WTC11 (cell line): ENCODE results near the gene SCGB1D4. TPM values are rescaled to one million over a fixed set of nuclear protein-coding genes. Genes with fewer than 3 reads are reported as not detected.

Source experiments
- ATAC-seq: fragments of 200-7000 bp; cut with Tn5 transposase; 2 replicates; pipeline ENCODE4 v1.10.0; 2021; ENCODE audit warnings: mild to moderate bottlenecking, moderate library complexity
- CTCF ChIA-PET: fragments of 300-600 bp; sonication (Branson Sonifier 250); formaldehyde crosslinking; loops from one replicate; lab custom pipeline; 2021; ENCODE audit warnings: antibody characterized with exemption; lab: Charles Lee
- POLR2A ChIA-PET: fragments of 350-600 bp; sonication (Branson Sonifier 250); formaldehyde crosslinking; loops from one replicate; lab custom pipeline; 2021; ENCODE audit warnings: antibody characterized with exemption; lab: Charles Lee
- DNase-seq: peaks from one replicate; pipeline ENCODE4 v3.0.0; 2021; ENCODE audit warnings: low spot score
- H3K27ac Mint-ChIP-seq: 2 replicates; pipeline ENCODE4 v1.8.0; 2021; ENCODE audit warnings: mixed read lengths
- H3K27me3 Mint-ChIP-seq: 2 replicates; pipeline ENCODE4 v1.8.0; 2021; ENCODE audit warnings: low read depth, mild to moderate bottlenecking, moderate library complexity, mixed read lengths
- H3K36me3 Mint-ChIP-seq: 2 replicates; pipeline ENCODE4 v1.8.0; 2021; ENCODE audit warnings: mixed read lengths
- H3K4me1 Mint-ChIP-seq: 2 replicates; pipeline ENCODE4 v1.8.0; 2022; ENCODE audit warnings: mixed read lengths
- H3K4me3 Mint-ChIP-seq: 2 replicates; pipeline ENCODE4 v1.8.0; 2021; ENCODE audit warnings: mild to moderate bottlenecking, moderate library complexity, mixed read lengths
- H3K9me3 Mint-ChIP-seq: 2 replicates; pipeline ENCODE4 v1.8.0; 2021; ENCODE audit warnings: mixed read lengths
- CREB1 ChIP-seq: sonication (generic); formaldehyde crosslinking; IDR thresholded peaks from 2 replicates; pipeline ENCODE4 v1.8.0; 2023; ENCODE audit warnings: mild to moderate bottlenecking, missing genetic modification reagents
- FOXP1 ChIP-seq: sonication (generic); formaldehyde crosslinking; IDR thresholded peaks from 2 replicates; pipeline ENCODE4 v1.8.0; 2022; ENCODE audit warnings: missing genetic modification reagents, mild to moderate bottlenecking, moderate library complexity, borderline replicate concordance
- GABPB1 ChIP-seq: sonication (generic); formaldehyde crosslinking; IDR thresholded peaks from 2 replicates; pipeline ENCODE4 v1.8.1; 2023; ENCODE audit warnings: mild to moderate bottlenecking, missing genetic modification reagents
- IRF1 ChIP-seq: sonication (generic); formaldehyde crosslinking; IDR thresholded peaks from 2 replicates; pipeline ENCODE4 v1.8.0; 2023; ENCODE audit warnings: missing genetic modification reagents
- NR2C2 ChIP-seq: sonication (generic); formaldehyde crosslinking; IDR thresholded peaks from 2 replicates; pipeline ENCODE4 v1.8.0; 2022; ENCODE audit warnings: mild to moderate bottlenecking, missing genetic modification reagents
- RELA ChIP-seq: sonication (generic); formaldehyde crosslinking; IDR thresholded peaks from 2 replicates; pipeline ENCODE4 v1.8.1; 2022; ENCODE audit warnings: missing genetic modification reagents, mild to moderate bottlenecking, borderline replicate concordance
- TCF7 ChIP-seq: sonication (generic); formaldehyde crosslinking; IDR thresholded peaks from 2 replicates; pipeline ENCODE4 v1.8.0; 2022; ENCODE audit warnings: mild to moderate bottlenecking, low read depth, missing genetic modification reagents, moderate library complexity
- TEAD4 ChIP-seq: sonication (generic); formaldehyde crosslinking; IDR thresholded peaks from 2 replicates; pipeline ENCODE4 v1.8.0; 2022; ENCODE audit warnings: mild to moderate bottlenecking, missing genetic modification reagents
- ZBTB21 ChIP-seq: sonication (generic); formaldehyde crosslinking; IDR thresholded peaks from 2 replicates; pipeline ENCODE4 v1.8.1; 2023; ENCODE audit warnings: mild to moderate bottlenecking, missing genetic modification reagents, borderline replicate concordance
- ZNF121 ChIP-seq: sonication (generic); formaldehyde crosslinking; IDR thresholded peaks from 2 replicates; pipeline ENCODE4 v1.8.0; 2023; ENCODE audit warnings: missing genetic modification reagents
- total RNA-seq: library from RNA; stranded (reverse); gene quantifications from 3 replicates; pipeline ENCODE4 v1.2.3, GENCODE V29; 2021
- TF ChIP-seq, protein P1 (sequence below): sonication (generic); formaldehyde crosslinking; IDR thresholded peaks from 2 replicates; pipeline ENCODE4 v1.8.0; 2023; ENCODE audit warnings: missing genetic modification reagents, mild to moderate bottlenecking, borderline replicate concordance
- TF ChIP-seq, protein P2 (sequence below): sonication (generic); formaldehyde crosslinking; conservative IDR thresholded peaks from 2 replicates; pipeline ENCODE4 v1.8.1; 2023; ENCODE audit warnings: mild to moderate bottlenecking, low read depth, missing genetic modification reagents, moderate library complexity
- TF ChIP-seq, protein P3 (sequence below): sonication (generic); formaldehyde crosslinking; IDR thresholded peaks from 2 replicates; pipeline ENCODE4 v1.8.0; 2022; ENCODE audit warnings: mild to moderate bottlenecking, missing genetic modification reagents
- TF ChIP-seq, protein P4 (sequence below): sonication (generic); formaldehyde crosslinking; IDR thresholded peaks from 2 replicates; pipeline ENCODE4 v1.8.1; 2022; ENCODE audit warnings: mild to moderate bottlenecking, missing genetic modification reagents, moderate library complexity, borderline replicate concordance
- TF ChIP-seq, protein P5 (sequence below): sonication (generic); formaldehyde crosslinking; IDR thresholded peaks from 2 replicates; pipeline ENCODE4 v1.8.1; 2022; ENCODE audit warnings: low read depth, mild to moderate bottlenecking, moderate library complexity, missing genetic modification reagents, borderline replicate concordance

SCGB1D4 gene
- total RNA-seq, 1 experiment from 2014 or later = not detected

DNA sequence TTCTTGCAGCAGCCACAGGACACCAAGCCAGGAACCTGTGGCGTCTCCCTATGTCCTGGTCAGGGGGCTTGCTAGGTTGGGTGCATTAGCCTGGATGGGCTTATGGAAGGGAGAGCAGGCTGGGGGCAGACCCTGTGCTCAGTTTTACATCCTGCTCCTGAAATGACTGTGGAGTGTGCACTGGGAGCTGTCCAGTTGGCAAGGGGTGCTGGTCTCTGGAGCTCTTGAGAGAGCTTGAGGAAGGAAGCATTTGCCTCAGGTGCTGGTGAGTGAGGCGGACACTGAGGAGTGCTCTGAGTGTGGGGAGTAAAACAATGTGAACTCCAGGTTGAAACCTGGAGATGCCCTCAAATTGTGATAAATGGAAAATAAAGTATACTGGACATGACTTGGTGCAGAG is 3.4 kb downstream of the SCGB1D4 start:
- no peak overlapping the region for H3K27ac Mint-ChIP-seq
- peaks cover 12% of the 10 kb centered on the region for H3K27me3 Mint-ChIP-seq
- peaks cover 4% of the 10 kb centered on the region; the same call in 1 of the 2 replicates for H3K9me3 Mint-ChIP-seq
- H3K36me3 Mint-ChIP-seq = no peaks in the 10 kb centered on the region
- H3K4me3 Mint-ChIP-seq = no peak overlapping the region
- CTCF ChIA-PET = no interaction called here
- peak; percentile 58 for DNase-seq
- POLR2A ChIA-PET = no interaction called here
- H3K4me1 Mint-ChIP-seq = no peaks in the 10 kb centered on the region
- TF ChIP-seq, protein P1, sequence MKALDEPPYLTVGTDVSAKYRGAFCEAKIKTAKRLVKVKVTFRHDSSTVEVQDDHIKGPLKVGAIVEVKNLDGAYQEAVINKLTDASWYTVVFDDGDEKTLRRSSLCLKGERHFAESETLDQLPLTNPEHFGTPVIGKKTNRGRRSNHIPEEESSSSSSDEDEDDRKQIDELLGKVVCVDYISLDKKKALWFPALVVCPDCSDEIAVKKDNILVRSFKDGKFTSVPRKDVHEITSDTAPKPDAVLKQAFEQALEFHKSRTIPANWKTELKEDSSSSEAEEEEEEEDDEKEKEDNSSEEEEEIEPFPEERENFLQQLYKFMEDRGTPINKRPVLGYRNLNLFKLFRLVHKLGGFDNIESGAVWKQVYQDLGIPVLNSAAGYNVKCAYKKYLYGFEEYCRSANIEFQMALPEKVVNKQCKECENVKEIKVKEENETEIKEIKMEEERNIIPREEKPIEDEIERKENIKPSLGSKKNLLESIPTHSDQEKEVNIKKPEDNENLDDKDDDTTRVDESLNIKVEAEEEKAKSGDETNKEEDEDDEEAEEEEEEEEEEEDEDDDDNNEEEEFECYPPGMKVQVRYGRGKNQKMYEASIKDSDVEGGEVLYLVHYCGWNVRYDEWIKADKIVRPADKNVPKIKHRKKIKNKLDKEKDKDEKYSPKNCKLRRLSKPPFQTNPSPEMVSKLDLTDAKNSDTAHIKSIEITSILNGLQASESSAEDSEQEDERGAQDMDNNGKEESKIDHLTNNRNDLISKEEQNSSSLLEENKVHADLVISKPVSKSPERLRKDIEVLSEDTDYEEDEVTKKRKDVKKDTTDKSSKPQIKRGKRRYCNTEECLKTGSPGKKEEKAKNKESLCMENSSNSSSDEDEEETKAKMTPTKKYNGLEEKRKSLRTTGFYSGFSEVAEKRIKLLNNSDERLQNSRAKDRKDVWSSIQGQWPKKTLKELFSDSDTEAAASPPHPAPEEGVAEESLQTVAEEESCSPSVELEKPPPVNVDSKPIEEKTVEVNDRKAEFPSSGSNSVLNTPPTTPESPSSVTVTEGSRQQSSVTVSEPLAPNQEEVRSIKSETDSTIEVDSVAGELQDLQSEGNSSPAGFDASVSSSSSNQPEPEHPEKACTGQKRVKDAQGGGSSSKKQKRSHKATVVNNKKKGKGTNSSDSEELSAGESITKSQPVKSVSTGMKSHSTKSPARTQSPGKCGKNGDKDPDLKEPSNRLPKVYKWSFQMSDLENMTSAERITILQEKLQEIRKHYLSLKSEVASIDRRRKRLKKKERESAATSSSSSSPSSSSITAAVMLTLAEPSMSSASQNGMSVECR (CRISPR knock-in tag) = peak; percentile 36; the same call in 1 of the 2 replicates
- no peak for TF ChIP-seq CREB1 (CRISPR knock-in tag)
- TF ChIP-seq, all 79 proteins: peak for 1
- ATAC-seq = peak; percentile 60

- no peak for DNase-seq
- TF ChIP-seq TCF7 (CRISPR knock-in tag) (no peak), FOXP1 (no peak), ZNF121 (CRISPR knock-in tag) (no peak), ZBTB21 (CRISPR knock-in tag) (no peak), RELA (no peak)
- TF ChIP-seq, protein P2, sequence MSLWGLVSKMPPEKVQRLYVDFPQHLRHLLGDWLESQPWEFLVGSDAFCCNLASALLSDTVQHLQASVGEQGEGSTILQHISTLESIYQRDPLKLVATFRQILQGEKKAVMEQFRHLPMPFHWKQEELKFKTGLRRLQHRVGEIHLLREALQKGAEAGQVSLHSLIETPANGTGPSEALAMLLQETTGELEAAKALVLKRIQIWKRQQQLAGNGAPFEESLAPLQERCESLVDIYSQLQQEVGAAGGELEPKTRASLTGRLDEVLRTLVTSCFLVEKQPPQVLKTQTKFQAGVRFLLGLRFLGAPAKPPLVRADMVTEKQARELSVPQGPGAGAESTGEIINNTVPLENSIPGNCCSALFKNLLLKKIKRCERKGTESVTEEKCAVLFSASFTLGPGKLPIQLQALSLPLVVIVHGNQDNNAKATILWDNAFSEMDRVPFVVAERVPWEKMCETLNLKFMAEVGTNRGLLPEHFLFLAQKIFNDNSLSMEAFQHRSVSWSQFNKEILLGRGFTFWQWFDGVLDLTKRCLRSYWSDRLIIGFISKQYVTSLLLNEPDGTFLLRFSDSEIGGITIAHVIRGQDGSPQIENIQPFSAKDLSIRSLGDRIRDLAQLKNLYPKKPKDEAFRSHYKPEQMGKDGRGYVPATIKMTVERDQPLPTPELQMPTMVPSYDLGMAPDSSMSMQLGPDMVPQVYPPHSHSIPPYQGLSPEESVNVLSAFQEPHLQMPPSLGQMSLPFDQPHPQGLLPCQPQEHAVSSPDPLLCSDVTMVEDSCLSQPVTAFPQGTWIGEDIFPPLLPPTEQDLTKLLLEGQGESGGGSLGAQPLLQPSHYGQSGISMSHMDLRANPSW (CRISPR knock-in tag) = no peak
- no peak overlapping the region for H3K4me3 Mint-ChIP-seq
- ChIA-PET CTCF (no interaction called here), POLR2A (no interaction called here)
- peaks cover 43% of the 10 kb centered on the region for H3K9me3 Mint-ChIP-seq
- H3K36me3 Mint-ChIP-seq = peaks cover 23% of the 10 kb centered on the region
- peaks cover 4% of the 10 kb centered on the region; the same call in 1 of the 2 replicates for H3K27me3 Mint-ChIP-seq
- no peak for ATAC-seq
- 0 out of 2 replicates have a peak, but pooled peaks cover 3% of the 10 kb centered on the region for H3K4me1 Mint-ChIP-seq
- no peak overlapping the region for H3K27ac Mint-ChIP-seq
Observed at GRCh38 chr11:62280452-62280851, 18.4 kb downstream of the SCGB1D4 start.

DNA sequence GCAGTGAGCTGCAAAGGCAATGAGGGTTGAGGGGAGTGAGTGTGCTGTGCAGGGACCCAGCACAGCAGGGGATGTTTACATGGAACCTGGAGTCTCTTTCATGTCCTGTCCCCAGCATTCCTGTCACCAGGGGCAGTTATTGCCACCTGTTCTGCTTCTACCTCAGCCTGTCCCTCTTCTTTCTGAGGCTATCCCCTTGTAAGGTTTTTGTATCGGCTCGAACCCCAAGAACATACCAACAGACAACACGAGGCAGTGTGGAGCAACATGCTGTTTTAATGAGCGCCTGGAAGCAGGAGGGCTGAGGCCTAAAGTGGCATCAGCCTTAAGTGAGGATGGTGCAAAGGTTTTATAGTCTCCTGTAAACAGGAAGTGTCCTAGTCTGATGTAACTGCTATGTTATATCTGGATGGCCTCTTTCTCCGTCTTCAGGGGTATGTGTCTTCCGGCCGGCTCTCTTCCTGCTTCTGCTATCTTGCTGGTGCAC is 25.0 kb downstream of the SCGB1D4 start:
- ATAC-seq (0 out of 2 replicates have a peak, but pooled peaks have one; percentile 36), DNase-seq (no peak)
- ChIA-PET CTCF (no interaction called here), POLR2A (no interaction called here)
- Mint-ChIP-seq H3K4me3 (no peak overlapping the region), H3K4me1 (no peaks in the 10 kb centered on the region), H3K27me3 (peaks cover 2% of the 10 kb centered on the region; the same call in 1 of the 2 replicates), H3K36me3 (peaks cover 6% of the 10 kb centered on the region; the same call in 1 of the 2 replicates), H3K9me3 (peaks cover 20% of the 10 kb centered on the region), H3K27ac (no peak overlapping the region)
- TF ChIP-seq IRF1 = no peak
- TF ChIP-seq GABPB1 (CRISPR knock-in tag) = peak; percentile 91

- H3K36me3 Mint-ChIP-seq = peaks cover 6% of the 10 kb centered on the region; the same call in 1 of the 2 replicates
- H3K9me3 Mint-ChIP-seq = peaks cover 20% of the 10 kb centered on the region
- CTCF ChIA-PET = no interaction called here
- DNase-seq (no peak), ATAC-seq (peak; percentile 41; the same call in 1 of the 2 replicates)
- H3K4me3 Mint-ChIP-seq = no peak overlapping the region
- POLR2A ChIA-PET = no interaction called here
- no peaks in the 10 kb centered on the region for H3K4me1 Mint-ChIP-seq
- no peak overlapping the region for H3K27ac Mint-ChIP-seq
- peaks cover 2% of the 10 kb centered on the region; the same call in 1 of the 2 replicates for H3K27me3 Mint-ChIP-seq
- TF ChIP-seq, protein P3, sequence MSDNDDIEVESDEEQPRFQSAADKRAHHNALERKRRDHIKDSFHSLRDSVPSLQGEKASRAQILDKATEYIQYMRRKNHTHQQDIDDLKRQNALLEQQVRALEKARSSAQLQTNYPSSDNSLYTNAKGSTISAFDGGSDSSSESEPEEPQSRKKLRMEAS = no peak
- TF ChIP-seq, protein P4, sequence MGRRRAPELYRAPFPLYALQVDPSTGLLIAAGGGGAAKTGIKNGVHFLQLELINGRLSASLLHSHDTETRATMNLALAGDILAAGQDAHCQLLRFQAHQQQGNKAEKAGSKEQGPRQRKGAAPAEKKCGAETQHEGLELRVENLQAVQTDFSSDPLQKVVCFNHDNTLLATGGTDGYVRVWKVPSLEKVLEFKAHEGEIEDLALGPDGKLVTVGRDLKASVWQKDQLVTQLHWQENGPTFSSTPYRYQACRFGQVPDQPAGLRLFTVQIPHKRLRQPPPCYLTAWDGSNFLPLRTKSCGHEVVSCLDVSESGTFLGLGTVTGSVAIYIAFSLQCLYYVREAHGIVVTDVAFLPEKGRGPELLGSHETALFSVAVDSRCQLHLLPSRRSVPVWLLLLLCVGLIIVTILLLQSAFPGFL (CRISPR knock-in tag) = no peak
- TF ChIP-seq, protein P5, sequence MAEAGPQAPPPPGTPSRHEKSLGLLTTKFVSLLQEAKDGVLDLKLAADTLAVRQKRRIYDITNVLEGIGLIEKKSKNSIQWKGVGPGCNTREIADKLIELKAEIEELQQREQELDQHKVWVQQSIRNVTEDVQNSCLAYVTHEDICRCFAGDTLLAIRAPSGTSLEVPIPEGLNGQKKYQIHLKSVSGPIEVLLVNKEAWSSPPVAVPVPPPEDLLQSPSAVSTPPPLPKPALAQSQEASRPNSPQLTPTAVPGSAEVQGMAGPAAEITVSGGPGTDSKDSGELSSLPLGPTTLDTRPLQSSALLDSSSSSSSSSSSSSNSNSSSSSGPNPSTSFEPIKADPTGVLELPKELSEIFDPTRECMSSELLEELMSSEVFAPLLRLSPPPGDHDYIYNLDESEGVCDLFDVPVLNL = no peak
- TF ChIP-seq TEAD4 (CRISPR knock-in tag) (no peak), NR2C2 (CRISPR knock-in tag) (no peak)
Observed at GRCh38 chr11:62273284-62273683, 25.6 kb downstream of the SCGB1D4 start.
